ENCODE data around the gene SPRING1. TPM values are rescaled to one million over a fixed set of nuclear protein-coding genes. Genes with fewer than 3 reads are reported as not detected.

The SPRING1 gene, protein sequence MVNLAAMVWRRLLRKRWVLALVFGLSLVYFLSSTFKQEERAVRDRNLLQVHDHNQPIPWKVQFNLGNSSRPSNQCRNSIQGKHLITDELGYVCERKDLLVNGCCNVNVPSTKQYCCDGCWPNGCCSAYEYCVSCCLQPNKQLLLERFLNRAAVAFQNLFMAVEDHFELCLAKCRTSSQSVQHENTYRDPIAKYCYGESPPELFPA
- total RNA-seq (10 to 100 TPM; 12.1 to 29.5 (median 25.4) TPM), polyA plus RNA-seq (10 to 100 TPM; 13.6 to 23.5 TPM), total RNA-seq (18.4 reads per million, percentile 48 among the genes with 10 or more reads in this experiment)

DNA sequence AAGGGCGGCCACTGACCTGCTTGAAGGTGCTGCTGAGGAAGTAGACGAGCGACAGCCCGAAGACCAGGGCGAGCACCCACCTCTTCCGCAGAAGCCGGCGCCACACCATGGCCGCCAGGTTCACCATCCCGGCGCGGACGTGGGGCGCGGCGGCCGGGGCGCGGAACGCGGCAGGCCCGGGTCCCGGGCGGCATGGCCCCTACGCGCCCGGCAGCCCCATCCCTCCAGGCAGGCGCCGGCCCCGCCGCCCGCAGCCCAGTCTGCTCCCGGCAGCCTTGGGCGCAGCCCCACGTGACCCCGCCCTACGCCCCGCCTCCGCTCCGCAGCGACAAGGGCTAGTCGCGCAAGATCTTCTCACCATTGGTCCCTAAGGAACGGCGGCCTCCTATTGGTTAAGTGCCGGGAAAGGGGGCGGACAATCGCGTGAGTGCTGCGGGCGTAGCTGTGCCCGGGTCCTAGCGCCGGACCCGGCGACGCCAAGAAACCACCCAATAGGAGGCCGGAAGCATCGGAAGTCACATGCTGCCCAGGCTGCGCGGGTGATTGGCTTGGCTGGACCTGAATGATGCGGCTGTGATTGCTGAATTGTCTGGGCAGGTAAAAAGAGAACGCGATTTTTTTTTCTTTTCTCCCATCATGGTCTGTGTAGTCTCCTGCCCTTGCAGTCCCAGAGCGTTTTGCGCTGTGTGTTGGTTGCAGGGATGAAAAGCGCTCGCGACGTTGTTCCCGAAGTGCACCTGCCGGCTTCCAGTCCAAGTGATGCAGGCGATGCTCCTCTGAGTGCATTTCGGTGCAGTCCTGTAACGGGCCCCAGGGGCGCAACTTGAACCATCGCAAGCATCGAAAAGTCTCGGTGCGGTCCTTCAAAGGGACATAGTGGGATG is at the start of gene SPRING1, which contains the start of gene RNFT2:
TSS of gene SPRING1 (minus strand) at position 296 of the 884 bp plus-strand sequence. CDS start at position 127, 169 bp downstream.
TSS of gene RNFT2 (plus strand) at position 542 of the 884 bp plus-strand sequence. CDS start 2,183 bp downstream, outside the sequence.
- Mint-ChIP-seq H3K27ac (peak within 1 kb of the TSS; percentile 75 to 92 (median 88)), H3K4me1 (peaks cover 18 to 44% (median 36%) of the 10 kb centered on the region in 7 donors), H3K4me3 (peak within 1 kb of the TSS; percentile 94 to 100 (median 96)), H3K27me3 (no peaks in the 10 kb centered on the region), H3K9me3 (no peaks in the 10 kb centered on the region), H3K36me3 (peaks cover 7 to 21% (median 12%) of the 10 kb centered on the region in 5 donors)
- ChIA-PET POLR2A (no interaction called here), CTCF (interaction anchor here (0.7 kb wide), 1 partner anchor 433 kb away, joined by 3 read pairs; no protein-coding TSS in a partner anchor)
- H3K4me3 ChIP-seq (ENCODE audit: low read length), result peak within 1 kb of the TSS; percentile 82
- intact Hi-C loops (cut with micrococcal nuclease), result loop anchor here (1.0 to 10.0 kb wide), 15 partner anchors 35 to 1635 kb away; partner anchors contain the start of genes FBXO21 (in 2 of the 2), FBXW8 (in 2 of the 2), MED13L (in 2 of the 2) and MAP1LC3B2 (in 1 of the 2)
- peaks cover 0 to 9% (median 5%) of the 10 kb centered on the region in 3 experiments for H3K36me3 ChIP-seq (ENCODE audit: control insufficient read depth in 2 of 3, insufficient read depth in 3 of 3, low read length in 3 of 3)
- peaks cover 4 to 12% of the 10 kb centered on the region in 2 donors for H3K4me1 ChIP-seq (ENCODE audit: control insufficient read depth in 2 of 2, insufficient read depth in 2 of 2, low read length in 2 of 2)
- H3K27me3 ChIP-seq (ENCODE audit: control insufficient read depth in 2 of 2, insufficient read depth in 2 of 2, low read length in 2 of 2), result no peaks in the 10 kb centered on the region
- no peaks in the 10 kb centered on the region for H3K9me3 ChIP-seq (ENCODE audit: control insufficient read depth in 2 of 3, low read length in 3 of 3)
- peak within 1 kb of the TSS; percentile 75 for H3K27ac ChIP-seq (ENCODE audit: low read depth, low read length)
- ATAC-seq, result peak; percentile 99
- DNase-seq, result peak; percentile 94 to 99 (median 99)

DNA sequence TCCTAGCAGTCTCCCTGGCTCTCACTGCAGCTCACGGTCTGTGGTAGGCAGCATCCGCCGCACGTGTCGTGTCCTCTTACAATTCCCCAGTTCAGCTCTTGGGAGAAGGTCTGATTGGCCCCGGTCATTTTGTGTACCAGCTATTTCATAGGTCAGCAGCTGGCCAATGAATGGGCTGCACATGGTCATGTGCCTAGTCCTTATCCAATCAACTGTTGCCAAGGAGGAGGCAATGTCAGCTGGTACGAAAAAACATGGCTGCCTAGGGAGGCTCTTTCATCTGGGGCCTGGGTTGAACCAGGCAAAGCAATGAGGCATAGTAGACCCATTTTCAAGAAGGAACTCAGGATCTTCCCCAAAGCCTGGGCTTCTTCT is 46.4 kb upstream of the SPRING1 start:
- Histone ChIP-seq H3K9me3 (ENCODE audit: control insufficient read depth in 2 of 3, low read length in 3 of 3) (no peaks in the 10 kb centered on the region), H3K27me3 (ENCODE audit: control insufficient read depth in 2 of 2, insufficient read depth in 2 of 2, low read length in 2 of 2) (no peaks in the 10 kb centered on the region), H3K36me3 (ENCODE audit: control insufficient read depth in 2 of 3, insufficient read depth in 3 of 3, low read length in 3 of 3) (peaks cover 0 to 25% (median 0%) of the 10 kb centered on the region in 3 experiments), H3K4me1 (ENCODE audit: control insufficient read depth in 2 of 2, insufficient read depth in 2 of 2, low read length in 2 of 2) (no peaks in the 10 kb centered on the region), H3K27ac (ENCODE audit: low read depth, low read length) (no peak overlapping the region), H3K4me3 (ENCODE audit: low read length) (no peak overlapping the region)
- ATAC-seq, result no peak
- ChIA-PET POLR2A (no interaction called here), CTCF (no interaction called here)
- Mint-ChIP-seq H3K9me3 (peaks cover 0 to 5% (median 0%) of the 10 kb centered on the region in 11 donors), H3K36me3 (peaks cover 0 to 63% (median 48%) of the 10 kb centered on the region in 5 donors), H3K27me3 (no peaks in the 10 kb centered on the region), H3K4me1 (peaks cover 0 to 2% (median 0%) of the 10 kb centered on the region in 7 donors), H3K4me3 (no peak overlapping the region), H3K27ac (no peak overlapping the region)
- intact Hi-C loops (cut with micrococcal nuclease), result no loop called here
- no peak for DNase-seq

DNA sequence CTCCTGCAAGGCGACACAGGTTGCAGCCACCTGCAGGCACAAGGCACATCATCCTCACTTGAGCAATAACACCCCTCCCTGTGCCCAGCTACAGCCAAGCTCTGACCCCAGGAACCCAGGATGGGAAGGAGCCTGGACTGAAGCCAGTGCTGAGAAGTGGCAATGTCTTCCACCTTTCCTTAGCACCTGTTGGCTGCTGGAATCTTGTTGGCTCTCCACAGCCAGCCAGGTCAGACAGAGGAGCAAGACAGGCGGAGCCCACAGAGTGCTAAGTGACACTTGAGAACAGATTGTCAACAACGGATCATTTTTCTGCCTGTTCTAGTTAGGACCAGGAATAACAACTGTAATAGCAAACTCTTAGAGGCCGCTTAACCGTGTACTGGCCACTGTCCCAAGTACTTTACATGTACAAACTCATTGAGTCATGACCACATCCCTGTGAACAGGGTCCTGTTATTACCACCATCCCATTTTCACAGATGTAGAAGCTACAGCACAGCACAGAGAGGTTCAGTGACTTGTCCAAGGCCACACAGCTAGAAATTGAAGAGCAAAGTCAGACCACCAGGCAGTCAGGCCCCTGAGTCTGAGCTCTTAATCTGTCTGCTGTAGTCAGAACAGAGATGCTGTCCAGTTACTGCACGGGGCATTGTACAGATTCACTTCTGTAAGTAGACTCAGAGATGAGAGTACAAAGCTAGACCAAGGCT is 45.8 kb upstream of the SPRING1 start:
- no peaks in the 10 kb centered on the region for H3K4me1 ChIP-seq (ENCODE audit: control insufficient read depth in 2 of 2, insufficient read depth in 2 of 2, low read length in 2 of 2)
- POLR2A ChIA-PET, result no interaction called here
- Mint-ChIP-seq H3K9me3 (peaks cover 0 to 5% (median 0%) of the 10 kb centered on the region in 11 donors), H3K27ac (no peak overlapping the region), H3K4me3 (no peak overlapping the region), H3K36me3 (peaks cover 0 to 68% (median 53%) of the 10 kb centered on the region in 5 donors), H3K4me1 (peaks cover 0 to 2% (median 0%) of the 10 kb centered on the region in 7 donors), H3K27me3 (no peaks in the 10 kb centered on the region)
- CTCF ChIA-PET, result no interaction called here
- intact Hi-C loops (cut with micrococcal nuclease), result no loop called here
- DNase-seq, result no peak
- H3K36me3 ChIP-seq (ENCODE audit: control insufficient read depth in 2 of 3, insufficient read depth in 3 of 3, low read length in 3 of 3), result peaks cover 0 to 28% (median 0%) of the 10 kb centered on the region in 3 experiments
- no peaks in the 10 kb centered on the region for H3K27me3 ChIP-seq (ENCODE audit: control insufficient read depth in 2 of 2, insufficient read depth in 2 of 2, low read length in 2 of 2)
- H3K27ac ChIP-seq (ENCODE audit: low read depth, low read length), result no peak overlapping the region
- H3K4me3 ChIP-seq (ENCODE audit: low read length), result no peak overlapping the region
- ATAC-seq, result no peak
- no peaks in the 10 kb centered on the region for H3K9me3 ChIP-seq (ENCODE audit: control insufficient read depth in 2 of 3, low read length in 3 of 3)

DNA sequence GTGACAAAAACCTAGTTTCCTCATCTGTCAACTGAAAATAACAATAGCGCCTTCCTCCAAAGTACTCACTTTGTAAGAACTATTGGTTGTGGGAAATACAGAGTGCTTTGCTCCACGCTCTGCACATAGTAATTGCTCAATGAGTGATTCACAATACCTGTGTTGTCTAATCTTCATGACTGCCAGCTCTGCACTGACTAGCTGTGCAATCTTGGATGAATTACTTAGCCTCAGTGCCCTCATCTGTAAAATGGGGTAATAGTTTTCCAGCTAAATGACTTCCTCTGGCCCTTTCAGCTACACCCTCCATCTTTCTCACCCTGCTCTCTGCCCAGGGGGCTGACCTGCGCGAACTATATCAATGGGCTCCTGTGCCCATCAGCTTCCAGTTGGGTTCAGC is 43.1 kb upstream of the SPRING1 start:
- Histone ChIP-seq H3K27ac (ENCODE audit: low read depth, low read length) (no peak overlapping the region), H3K4me3 (ENCODE audit: low read length) (no peak overlapping the region), H3K27me3 (ENCODE audit: control insufficient read depth in 2 of 2, insufficient read depth in 2 of 2, low read length in 2 of 2) (no peaks in the 10 kb centered on the region), H3K36me3 (ENCODE audit: control insufficient read depth in 2 of 3, insufficient read depth in 3 of 3, low read length in 3 of 3) (peaks cover 0 to 28% (median 0%) of the 10 kb centered on the region in 3 experiments), H3K9me3 (ENCODE audit: control insufficient read depth in 2 of 3, low read length in 3 of 3) (no peaks in the 10 kb centered on the region), H3K4me1 (ENCODE audit: control insufficient read depth in 2 of 2, insufficient read depth in 2 of 2, low read length in 2 of 2) (no peaks in the 10 kb centered on the region)
- Mint-ChIP-seq H3K36me3 (peaks cover 0 to 65% (median 51%) of the 10 kb centered on the region in 5 donors), H3K27me3 (no peaks in the 10 kb centered on the region), H3K9me3 (peaks cover 0 to 5% (median 0%) of the 10 kb centered on the region in 11 donors), H3K27ac (no peak overlapping the region), H3K4me1 (peaks cover 0 to 4% (median 0%) of the 10 kb centered on the region in 7 donors), H3K4me3 (no peak overlapping the region)
- DNase-seq (no peak), ATAC-seq (no peak)
- CTCF ChIA-PET, result no interaction called here
- POLR2A ChIA-PET, result no interaction called here
- intact Hi-C loops (cut with micrococcal nuclease), result no loop called here

DNA sequence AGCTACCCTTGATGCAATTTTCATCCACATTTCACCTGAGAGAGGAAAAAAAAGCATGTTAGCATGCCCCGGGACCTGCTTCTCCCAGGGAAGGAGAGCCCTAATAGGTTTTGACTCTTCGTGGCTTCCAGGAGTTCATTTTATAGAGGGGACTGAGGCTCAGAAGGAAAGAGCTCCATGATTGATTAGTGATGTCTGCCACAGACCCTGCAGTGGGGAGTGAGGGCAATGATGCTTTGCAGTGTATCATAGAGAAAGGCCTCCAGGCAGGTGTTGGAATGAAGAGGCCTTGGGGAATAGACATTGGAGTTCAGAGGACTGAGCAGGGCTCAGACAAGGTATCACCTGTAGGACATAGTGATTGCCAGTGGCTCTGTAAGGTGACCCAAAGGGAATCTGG is 41.7 kb upstream of the SPRING1 start:
- Histone ChIP-seq H3K36me3 (ENCODE audit: control insufficient read depth in 2 of 3, insufficient read depth in 3 of 3, low read length in 3 of 3) (peaks cover 0 to 28% (median 0%) of the 10 kb centered on the region in 3 experiments), H3K4me3 (ENCODE audit: low read length) (no peak overlapping the region), H3K27me3 (ENCODE audit: control insufficient read depth in 2 of 2, insufficient read depth in 2 of 2, low read length in 2 of 2) (no peaks in the 10 kb centered on the region), H3K9me3 (ENCODE audit: control insufficient read depth in 2 of 3, low read length in 3 of 3) (no peaks in the 10 kb centered on the region), H3K4me1 (ENCODE audit: control insufficient read depth in 2 of 2, insufficient read depth in 2 of 2, low read length in 2 of 2) (no peaks in the 10 kb centered on the region), H3K27ac (ENCODE audit: low read depth, low read length) (no peak overlapping the region)
- intact Hi-C loops (cut with micrococcal nuclease), result no loop called here
- no peaks in the 10 kb centered on the region for H3K27me3 Mint-ChIP-seq
- peaks cover 0 to 3% (median 0%) of the 10 kb centered on the region in 7 donors for H3K4me1 Mint-ChIP-seq
- no peak for DNase-seq
- peaks cover 0 to 60% (median 42%) of the 10 kb centered on the region in 5 donors for H3K36me3 Mint-ChIP-seq
- H3K4me3 Mint-ChIP-seq, result no peak overlapping the region
- no peak overlapping the region for H3K27ac Mint-ChIP-seq
- ATAC-seq, result no peak
- H3K9me3 Mint-ChIP-seq, result peaks cover 0 to under 1% (median 0%) of the 10 kb centered on the region in 11 donors
- CTCF ChIA-PET, result no interaction called here
- POLR2A ChIA-PET, result no interaction called here

DNA sequence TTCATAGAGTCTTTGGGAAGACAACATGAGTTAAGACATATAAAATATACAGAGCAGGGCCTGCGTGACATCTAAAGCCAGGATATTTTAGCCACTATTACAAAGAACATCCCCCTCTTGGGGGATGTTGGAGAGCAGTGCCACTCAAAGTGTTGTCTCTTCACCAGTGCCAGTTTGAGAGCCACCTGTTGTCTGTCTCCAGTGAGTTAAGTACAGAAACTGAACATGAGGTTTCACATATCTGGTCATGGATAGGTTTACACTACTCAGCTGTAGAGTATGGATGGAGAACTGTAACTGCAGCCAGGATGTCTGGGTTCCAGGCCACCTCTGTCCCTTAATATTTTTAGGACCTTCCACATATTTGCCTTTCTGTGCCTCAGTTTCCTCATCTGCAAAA is 39.4 kb upstream of the SPRING1 start:
- ATAC-seq (no peak), DNase-seq (no peak)
- ChIA-PET CTCF (no interaction called here), POLR2A (no interaction called here)
- H3K36me3 ChIP-seq (ENCODE audit: control insufficient read depth in 2 of 3, insufficient read depth in 3 of 3, low read length in 3 of 3), result peaks cover 0 to 18% (median 0%) of the 10 kb centered on the region in 3 experiments
- H3K27me3 Mint-ChIP-seq, result no peaks in the 10 kb centered on the region
- no peaks in the 10 kb centered on the region for H3K9me3 Mint-ChIP-seq
- no peak overlapping the region for H3K4me3 ChIP-seq (ENCODE audit: low read length)
- no peaks in the 10 kb centered on the region for H3K27me3 ChIP-seq (ENCODE audit: control insufficient read depth in 2 of 2, insufficient read depth in 2 of 2, low read length in 2 of 2)
- H3K36me3 Mint-ChIP-seq, result peaks cover 0 to 45% (median 38%) of the 10 kb centered on the region in 5 donors
- no peaks in the 10 kb centered on the region for H3K9me3 ChIP-seq (ENCODE audit: control insufficient read depth in 2 of 3, low read length in 3 of 3)
- intact Hi-C loops (cut with micrococcal nuclease), result no loop called here
- H3K4me3 Mint-ChIP-seq, result no peak overlapping the region
- no peaks in the 10 kb centered on the region for H3K4me1 ChIP-seq (ENCODE audit: control insufficient read depth in 2 of 2, insufficient read depth in 2 of 2, low read length in 2 of 2)
- H3K27ac ChIP-seq (ENCODE audit: low read depth, low read length), result no peak overlapping the region
- H3K4me1 Mint-ChIP-seq, result peaks cover 0 to 7% (median 0%) of the 10 kb centered on the region in 7 donors
- no peak overlapping the region for H3K27ac Mint-ChIP-seq
